Posterior cingulate gyrus (tissue), 11 donors: ENCODE data around the gene GHRH.

Experiments
- DNase-seq, 10 donors: peaks; one replicate each; pipeline versions ENCODE4 v3.0.0 to v3.0.0-alpha.2; 2020 to 2021; ENCODE audit warnings: mixed read lengths in 3 of 10
- intact Hi-C: fragments of 100-400 bp; cut with DNase I; formaldehyde crosslinking; loops from one replicate; pipeline ENCODE4 v1.15.1; 2023

The GHRH gene, protein sequence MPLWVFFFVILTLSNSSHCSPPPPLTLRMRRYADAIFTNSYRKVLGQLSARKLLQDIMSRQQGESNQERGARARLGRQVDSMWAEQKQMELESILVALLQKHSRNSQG

DNA sequence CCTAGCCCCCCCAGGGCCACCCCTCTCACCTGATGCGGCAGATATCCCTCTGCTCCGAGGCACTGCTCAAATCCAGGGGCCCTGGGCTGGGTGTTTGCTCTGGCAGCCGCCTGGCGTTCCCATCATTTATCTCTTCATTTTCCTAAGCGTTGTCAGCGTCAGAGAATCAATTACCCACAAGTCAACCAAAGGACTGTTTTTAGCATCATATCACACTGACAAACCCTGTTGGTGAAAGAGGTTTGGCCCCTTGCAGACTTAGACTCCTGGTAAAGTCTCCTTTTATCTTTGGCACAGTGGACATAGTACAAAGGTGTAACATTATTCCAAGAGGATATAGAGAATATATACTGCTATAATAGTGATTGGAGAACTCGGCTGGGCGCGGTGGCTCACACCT, at the start of gene GHRH:
GHRH (minus strand) TSS at position 101 of the 400 bp plus-strand sequence. CDS start 4,925 bp downstream, outside the sequence.
- intact Hi-C loops: no loop called here
- no peak for DNase-seq

DNA sequence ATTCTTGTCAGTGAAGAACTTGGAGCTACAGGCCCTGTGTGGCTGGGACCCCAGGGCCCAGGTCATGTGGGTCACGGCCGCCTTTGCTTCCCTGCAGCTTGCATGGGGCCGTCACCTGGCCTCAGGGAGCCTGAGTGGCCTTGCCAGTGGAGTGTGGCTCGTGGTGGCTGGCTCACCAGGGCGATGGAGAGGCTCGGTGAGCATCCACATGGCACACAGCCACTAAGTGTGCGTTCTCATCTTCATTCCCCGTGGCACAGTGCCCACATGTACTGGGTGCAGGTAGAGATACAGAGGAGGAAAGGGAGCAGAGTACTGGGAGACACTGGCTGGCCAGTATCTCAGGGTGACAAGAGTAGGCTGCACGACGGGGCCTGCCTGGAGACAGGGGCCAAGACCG, 49.3 kb upstream of the GHRH start:
- intact Hi-C loops: no loop called here
- DNase-seq: no peak

DNA sequence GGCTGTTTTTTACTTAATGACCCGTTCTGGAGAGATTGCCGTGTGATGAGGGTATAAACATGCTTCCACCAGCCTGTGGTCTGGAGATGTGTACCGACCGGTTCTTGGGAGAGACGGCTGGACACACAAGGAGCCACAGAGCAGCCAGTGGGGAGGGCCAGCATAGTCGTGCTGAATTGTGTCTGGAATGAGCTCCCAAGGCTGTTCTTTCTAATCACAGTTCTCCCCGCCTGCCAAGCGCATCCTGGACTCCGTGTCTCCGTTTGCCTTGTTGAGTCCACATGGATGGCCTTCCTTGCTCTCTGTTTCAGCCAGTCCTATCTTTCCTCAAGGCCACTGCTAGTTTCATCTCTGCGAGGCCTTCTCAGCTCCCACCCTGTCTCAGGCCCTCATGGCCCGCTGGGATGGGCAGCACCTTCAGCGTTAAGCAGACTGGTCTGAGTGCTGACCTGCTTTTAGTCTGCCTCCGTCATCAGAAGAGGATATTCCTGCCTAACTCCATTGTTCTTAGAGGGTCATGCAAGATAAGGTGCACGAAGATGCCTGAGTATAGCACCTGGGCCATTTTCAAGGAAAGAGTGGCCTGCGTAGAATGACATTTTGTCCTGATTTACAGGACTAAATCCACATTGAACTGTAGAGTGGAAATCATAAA, 48.4 kb upstream of the GHRH start:
- DNase-seq: no peak
- intact Hi-C loops: no loop called here

DNA sequence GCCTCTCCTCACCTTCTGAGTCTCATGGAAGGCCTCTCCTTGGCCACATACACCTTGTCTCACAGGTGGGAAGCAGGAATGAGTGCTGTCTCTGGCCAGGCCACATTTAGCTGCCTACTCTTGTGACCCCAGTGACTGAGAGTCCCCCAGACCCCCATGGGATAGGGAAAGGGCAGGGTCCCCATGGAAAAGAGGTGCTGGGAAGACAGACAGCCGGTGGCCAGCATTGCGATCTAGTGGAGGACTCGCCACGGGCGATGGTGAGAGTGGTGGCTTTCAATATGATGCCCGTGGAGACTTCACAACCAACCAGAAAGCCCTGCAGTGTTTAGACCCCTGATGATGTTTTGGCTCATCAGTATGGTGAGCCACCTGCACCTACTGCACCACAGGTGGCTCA, 47.7 kb upstream of the GHRH start:
- DNase-seq: no peak
- intact Hi-C loops: no loop called here

DNA sequence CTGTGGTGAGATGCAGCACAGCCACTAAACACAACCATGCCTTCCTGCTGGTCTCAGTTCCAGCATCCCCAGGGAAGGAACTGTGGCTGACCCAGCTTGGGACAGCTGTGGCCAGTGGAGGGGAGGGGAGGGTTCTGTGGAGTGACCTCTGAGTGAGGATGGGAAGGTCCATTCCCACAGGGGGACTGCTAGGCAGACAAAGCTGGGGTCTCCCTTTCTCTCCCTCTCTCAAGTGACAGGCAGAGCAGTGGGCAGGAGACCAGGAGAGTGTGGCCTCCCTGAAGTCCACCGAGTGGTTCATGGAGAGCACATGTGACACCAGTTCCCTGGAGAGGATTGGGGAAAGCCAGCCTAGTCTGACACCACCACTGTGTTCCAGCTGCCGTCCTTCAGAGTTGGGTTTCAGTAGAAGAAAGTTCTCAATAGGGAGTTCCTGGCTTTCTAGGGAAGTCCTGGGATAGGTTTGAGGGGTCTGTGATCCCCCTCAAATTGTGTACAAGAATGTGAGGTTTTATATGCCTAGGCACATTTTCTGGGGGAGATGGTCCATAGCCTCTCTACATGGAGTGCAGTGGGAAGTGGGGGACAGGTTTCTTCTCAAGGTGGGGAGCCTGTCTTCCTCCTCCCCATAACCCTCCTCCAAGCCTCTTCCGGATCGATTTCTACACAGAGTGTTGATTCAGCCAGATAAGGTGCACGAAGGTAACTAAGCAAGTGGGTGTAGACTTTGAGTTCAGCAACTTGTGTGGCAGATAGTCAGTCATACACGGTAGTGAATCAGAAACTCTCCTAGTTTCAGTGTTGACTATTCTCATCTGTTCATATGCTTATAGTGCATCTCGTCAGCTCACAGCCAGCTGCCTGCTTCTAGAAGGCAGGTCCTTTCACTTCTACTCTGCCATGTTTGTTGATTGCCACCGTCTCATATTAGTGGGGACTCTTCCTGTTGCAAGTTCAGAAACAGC, 46.8 kb upstream of the GHRH start:
- intact Hi-C loops: no loop called here
- no peak for DNase-seq

DNA sequence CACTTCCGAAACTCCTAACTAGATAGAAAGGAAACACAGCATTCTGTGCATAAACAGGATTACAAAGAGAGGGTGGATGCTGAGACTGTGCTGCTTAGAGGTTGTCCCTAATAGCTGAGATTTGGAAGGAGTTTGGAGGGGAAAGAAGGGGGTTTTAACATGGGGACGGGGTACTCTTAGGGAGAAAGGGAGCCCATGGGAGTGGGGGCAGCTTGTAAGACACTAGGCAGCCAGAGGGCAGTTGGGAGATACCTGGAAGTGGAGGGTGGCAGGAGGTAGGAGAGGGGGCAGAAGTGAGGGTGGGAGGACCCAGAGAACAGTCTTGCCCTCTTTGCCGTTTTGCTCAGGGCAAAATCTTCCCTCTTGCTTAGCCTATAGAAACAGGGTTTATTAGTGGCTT, 44.2 kb upstream of the GHRH start:
- no peak for DNase-seq
- intact Hi-C loops: no loop called here

DNA sequence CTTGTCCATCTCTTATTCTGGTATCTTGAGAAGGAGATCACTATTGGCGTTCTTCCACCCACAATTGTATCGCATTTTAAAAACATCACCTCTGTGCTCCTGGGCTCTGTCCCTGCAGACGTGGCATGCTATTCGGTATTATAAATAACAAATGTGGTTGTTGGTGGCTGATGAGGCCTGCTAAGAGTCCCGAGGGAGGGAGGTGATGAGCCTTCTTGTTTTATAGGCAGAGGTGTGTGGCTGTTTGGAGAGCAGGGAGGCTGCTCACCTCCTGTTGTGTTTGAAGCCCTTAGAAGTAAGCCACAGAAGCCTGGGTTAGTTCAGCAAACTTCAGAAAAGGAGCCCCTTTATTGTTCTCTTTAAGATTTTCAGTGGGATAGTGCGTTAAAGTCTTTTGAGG, 43.5 kb upstream of the GHRH start:
- DNase-seq: no peak
- intact Hi-C loops: no loop called here

DNA sequence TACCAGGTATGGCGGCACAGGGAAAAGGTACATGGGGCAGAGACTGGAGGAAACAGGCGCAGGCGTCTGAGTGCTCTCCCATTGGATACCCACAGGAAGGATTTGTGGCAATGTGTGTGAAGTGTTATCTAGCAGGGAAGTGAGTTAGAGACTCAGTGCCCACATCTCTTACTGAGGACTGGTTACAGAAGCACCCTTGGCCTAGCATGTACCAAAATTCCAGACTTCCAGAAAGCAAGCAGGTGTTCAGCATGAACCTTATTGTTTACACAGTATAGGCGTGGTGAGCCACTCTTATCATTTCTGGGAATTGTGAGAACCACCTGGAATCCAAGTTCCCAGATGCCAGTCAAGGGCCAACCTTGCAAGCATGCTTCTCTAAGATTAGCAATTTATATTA, 42.0 kb upstream of the GHRH start:
- DNase-seq: no peak
- intact Hi-C loops: no loop called here

DNA sequence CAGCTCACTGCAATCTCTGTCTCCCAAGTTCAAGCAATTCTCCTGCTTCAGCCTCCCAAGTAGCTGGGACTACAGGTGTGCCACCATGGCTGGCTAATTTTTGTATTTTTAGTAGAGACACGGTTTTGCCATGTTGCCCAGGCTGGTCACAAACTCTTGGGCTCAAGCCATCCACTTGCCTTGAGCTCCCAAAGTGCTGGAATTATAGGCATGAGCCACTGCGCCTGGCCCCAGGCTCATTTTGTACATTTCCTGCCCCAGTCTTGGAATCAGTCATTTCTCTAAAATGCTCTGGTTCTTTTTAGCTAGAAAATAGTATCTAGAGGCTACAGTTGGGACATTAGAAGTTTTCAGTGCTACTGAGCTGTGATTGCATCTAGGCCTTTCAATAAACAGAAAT, 41.4 kb upstream of the GHRH start:
- intact Hi-C loops: no loop called here
- DNase-seq: no peak

DNA sequence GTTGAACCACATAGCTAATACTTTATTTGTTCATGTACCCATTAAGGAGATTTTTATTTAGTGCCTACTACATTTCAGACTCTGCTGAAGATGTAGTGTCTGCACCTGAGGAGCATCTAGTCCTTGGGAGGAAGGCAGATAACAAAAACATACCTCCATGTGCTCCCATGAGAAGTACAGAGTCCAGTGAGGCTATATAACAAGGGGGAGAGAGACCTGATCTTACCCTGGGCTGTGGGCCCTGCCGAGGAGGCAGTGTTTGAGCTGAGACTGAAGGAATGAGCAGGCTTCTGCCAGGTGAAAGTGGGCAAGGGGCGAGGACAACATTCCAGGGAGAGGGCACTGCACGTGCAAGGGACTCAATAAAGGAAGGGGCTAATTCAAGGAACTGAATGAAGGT, 39.9 kb upstream of the GHRH start:
- DNase-seq: no peak

DNA sequence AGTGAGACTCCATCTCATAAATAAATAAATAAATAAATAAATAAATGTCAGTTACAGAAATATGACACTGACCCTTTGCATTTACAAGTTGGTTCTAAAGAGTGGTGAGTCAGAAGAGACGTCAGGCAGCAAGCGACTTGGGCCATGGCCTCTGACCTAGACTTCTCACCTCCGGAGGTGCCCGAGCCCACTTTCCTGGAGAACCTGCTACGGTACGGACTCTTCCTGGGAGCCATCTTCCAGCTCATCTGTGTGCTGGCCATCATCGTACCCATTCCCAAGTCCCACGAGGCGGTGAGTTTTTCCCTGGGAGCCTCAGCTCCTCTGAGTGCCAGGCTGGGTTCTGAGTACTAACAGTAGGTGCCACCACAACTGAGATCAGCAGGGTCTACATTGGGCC, 39.5 kb upstream of the GHRH start:
- no peak for DNase-seq
- intact Hi-C loops: no loop called here

More for the DNA sequence above, 39.9 kb upstream of the GHRH start:
- intact Hi-C loops: no loop called here

DNA sequence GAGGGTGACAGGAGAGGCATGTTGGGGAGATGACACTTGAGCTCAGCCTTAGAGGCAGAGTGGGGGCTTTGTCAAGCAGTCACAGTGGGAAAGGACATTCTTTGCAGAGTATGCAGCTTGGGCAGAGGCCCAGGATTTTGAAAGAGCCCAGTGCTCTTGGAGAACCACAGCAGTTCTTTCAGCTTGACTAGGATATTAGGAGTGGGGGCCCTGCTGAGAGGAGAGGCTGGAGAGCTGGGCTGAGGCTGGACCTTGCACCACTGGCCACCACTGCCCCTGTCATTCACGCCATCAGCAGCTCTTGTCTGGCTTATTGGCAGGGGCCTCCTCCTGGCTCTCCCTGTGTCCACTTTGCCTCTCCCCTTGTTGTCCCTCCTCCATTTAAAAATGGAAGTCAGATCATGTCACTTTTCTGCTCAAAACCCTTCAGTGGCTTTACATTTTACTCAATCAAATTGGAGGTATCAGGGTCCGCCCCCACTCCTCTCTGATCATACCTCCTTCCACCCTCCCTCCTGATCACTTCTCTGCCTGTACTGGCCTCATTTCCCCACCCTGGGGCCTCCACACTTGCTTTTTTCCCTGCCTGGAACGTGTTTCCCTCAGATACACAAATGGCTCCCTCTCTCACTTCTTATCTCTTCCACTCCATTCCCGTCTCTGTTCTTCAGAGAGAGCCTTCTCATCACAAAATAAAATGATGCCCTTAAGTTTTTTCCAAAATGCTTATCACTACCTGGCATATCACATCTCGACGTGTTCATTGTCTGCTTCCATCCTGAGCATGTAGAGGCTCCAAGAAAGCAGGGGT, 38.3 kb upstream of the GHRH start:
- DNase-seq: peak in 1 of 10 donors; percentile 27
- intact Hi-C loops: no loop called here

DNA sequence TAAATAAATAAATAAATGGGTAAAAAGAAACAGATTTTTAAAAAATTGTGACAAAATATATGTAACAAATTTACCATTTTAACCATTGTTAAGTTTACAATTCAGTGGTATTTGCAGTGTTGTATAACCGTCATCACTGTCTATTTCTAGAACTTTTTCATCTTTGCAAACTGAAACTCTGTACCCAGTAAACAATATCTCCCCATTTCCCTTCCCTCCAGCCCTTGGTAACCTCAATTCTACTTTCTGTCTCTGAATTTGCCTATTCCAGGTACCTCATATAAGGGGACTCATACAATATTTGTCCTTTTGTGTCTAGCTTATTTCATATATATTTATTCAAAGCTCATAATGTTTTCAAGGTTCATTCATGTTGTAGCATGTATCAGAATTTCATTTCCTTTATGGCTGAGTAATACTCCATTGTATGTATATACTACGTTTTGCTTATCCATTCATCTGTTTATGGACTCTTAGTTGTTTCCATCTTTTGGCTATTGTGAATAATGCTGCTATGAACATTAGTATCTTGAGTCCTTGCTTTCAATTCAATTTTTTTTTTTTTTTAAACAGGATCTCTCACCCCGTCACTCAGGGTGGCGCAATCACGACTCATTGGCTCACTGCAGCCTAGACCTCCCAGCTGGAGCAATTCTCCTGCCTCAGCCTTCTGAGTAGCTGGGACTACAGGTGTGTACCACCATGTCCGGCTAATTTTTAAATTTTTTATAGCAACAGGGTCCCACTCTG, 36.8 kb upstream of the GHRH start:
- intact Hi-C loops: no loop called here
- DNase-seq: no peak

DNA sequence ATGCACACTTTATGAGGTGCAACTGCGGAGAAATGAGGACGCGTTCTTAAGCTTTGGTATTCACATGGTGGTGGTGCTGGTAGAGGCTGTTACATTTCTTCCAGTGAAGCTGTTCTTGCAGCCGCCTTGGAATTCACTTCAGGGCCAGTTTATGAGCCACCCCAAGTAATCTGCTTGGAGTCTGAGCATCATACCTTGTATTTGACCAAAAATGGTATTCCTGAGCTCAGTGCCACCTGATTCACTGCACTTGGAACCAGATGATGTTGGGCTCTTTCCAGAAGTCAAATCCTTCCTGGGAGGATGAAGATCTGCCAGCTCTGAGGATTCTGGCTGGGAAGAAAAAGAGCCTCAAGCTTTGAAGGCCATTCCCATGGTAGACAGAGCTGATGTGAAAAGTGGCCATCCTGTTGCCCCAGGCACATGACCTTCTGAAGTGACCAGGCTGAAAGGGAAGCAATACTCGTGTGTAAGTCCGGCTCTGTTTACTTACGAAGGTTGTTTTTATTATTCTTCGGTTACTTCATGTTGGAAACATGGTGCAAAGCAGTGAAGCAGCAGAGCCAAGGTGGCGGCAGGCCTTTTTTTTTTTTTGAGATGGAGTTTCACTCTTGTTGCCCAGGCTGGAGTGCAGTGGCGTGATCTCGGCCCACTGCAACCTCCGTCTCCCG, 35.6 kb upstream of the GHRH start:
- intact Hi-C loops: no loop called here
- peak in 1 of 10 donors; percentile 30 for DNase-seq

DNA sequence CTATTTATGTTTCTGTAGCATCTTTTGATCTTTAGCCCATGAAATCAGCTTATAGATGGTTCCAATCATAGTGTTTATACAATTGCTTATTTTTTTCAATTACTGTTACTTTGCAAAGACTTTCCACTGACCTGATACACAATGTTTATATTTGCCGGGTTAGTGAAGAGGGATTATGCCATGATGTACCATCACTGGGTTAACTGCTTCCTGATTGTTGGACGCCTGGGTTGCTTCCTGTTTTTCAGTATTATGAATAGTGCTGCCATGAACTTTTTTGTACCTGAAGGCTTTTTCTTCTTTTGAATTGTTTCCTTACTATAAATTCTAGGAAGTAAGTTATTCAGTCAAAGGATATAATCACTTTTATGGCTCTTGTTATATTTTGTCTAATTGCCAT, 34.8 kb upstream of the GHRH start:
- intact Hi-C loops: no loop called here
- peak in 1 of 10 donors; percentile 12 for DNase-seq

DNA sequence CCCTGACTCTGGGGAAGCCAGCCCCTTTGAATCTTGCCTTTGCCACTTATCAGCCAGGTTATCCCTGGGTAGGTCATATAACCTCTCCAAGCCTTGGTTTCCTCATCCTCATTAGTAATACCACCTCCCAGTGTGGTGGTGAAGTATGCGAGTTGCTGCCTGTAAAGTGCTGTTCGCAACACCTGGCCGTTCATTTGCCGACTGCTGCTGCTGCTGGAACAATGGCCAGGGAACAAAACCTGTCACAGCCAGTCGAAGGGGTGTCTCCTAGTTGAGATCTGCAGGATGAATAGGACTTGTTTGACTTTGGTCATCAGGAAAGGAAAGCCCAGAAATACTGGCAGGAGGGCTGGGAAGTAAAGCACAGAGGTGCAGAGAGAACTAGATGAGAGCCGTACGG, 34.0 kb upstream of the GHRH start:
- DNase-seq: peak in 1 of 10 donors; percentile 18
- intact Hi-C loops: no loop called here

DNA sequence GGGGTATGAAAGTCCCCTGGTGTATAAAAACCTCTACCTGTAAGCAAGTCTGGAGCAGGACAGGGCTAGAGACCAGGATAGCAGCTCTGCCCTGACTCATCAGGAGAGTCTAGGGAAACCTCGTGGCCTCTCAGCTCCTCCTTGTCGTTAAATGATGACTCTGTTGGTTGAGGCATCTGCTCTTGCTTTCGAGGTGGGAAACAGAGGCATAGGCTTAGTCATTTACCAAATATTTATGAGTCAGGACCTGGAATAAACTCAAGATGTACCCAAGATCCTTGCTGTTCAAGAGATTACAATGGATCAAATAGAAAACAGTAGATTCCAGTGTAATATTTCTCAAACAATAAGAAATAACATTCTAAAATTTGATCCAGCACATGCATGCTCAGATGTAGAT, 33.4 kb upstream of the GHRH start:
- intact Hi-C loops: no loop called here

DNA sequence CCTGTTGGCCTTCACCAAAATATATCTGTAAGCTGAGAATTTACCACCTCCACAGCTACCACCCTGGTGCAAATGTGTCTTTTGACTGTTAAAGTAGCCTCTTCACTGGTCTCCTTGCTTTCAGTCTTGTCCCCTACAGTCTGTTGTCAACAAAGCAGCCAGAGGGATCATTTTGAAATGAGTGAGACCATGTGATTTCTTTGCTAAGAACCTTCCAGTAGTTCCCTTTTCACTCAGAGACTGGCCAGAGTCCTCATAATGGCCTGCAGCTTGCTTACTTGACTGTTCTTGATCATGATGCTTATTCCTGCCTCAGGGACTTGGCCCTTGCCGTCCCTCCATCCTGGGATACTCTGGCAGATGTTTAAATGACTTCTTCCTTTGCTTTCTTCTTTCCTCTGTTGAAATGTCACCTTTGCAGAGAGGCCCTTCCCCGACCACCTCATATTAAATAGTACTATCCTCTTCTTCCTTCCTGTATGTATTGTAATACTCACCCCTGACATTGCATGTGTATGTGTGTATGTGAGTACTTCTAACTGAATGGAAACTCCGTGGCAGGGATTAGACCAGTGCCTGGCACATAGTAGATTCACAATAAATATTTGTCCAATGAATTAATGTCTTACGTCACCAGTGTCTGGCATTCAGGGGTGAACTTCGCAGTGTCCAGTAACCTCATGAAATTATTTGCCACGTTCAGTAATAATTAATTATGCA, 32.8 kb upstream of the GHRH start:
- DNase-seq: peak in 1 of 10 donors; percentile 26
- intact Hi-C loops: no loop called here

More for the DNA sequence above, 33.4 kb upstream of the GHRH start:
- DNase-seq: no peak
